HL-60 (cell line): Measurements from ENCODE around the gene PIP5KL1.
A peak's percentile ranks its signal among the peaks of the same experiment; 100 is the strongest.

Experiments
- DNase-seq, 2 experiments: peaks; one replicate each; pipeline ENCODE4 v3.0.0-alpha.2; 2010 to 2020; ENCODE audit warnings: low read depth in 1 of 2, low spot score in 1 of 2
- H3K27ac ChIP-seq: fragments of 250-450 bp; sonication (Bioruptor Pico); replicated peaks from 2 replicates; pipeline ENCODE4 v1.5.1; 2020; ENCODE audit warnings: mild to moderate bottlenecking, moderate library complexity
- H3K27me3 ChIP-seq: fragments of 250-450 bp; sonication (Bioruptor Pico); 2 replicates; pipeline ENCODE4 v1.5.1; 2021; ENCODE audit warnings: mild to moderate bottlenecking, moderate library complexity; ENCODE audit not compliant: insufficient read depth, poor library complexity, severe bottlenecking
- H3K4me3 ChIP-seq: replicated peaks from 2 replicates; pipeline ENCODE4 v1.5.1; 2011; ENCODE audit warnings: mild to moderate bottlenecking, control low read depth, low read length; ENCODE audit not compliant: insufficient read depth
- GABPA ChIP-seq: IDR thresholded peaks from 2 replicates; pipeline ENCODE4 v1.6.1; 2012; ENCODE audit warnings: low read depth
- POLR2AphosphoS5 ChIP-seq: IDR thresholded peaks from 2 replicates; pipeline ENCODE4 v1.6.1; 2012; ENCODE audit warnings: low read depth
- SPI1 ChIP-seq: IDR thresholded peaks from 2 replicates; pipeline ENCODE4 v1.6.1; 2012; ENCODE audit warnings: low read depth, mild to moderate bottlenecking, borderline replicate concordance
- TF ChIP-seq, protein P1 (sequence below): IDR thresholded peaks from one replicate; pipeline ENCODE4 v1.5.1; 2011; ENCODE audit warnings: low read length, control low read depth, inconsistent platforms; ENCODE audit not compliant: insufficient read depth
- TF ChIP-seq, protein P2 (sequence below): IDR thresholded peaks from 2 replicates; pipeline ENCODE4 v1.6.1; 2012; ENCODE audit warnings: low read depth; ENCODE audit not compliant: insufficient replicate concordance

Gene PIP5KL1

DNA sequence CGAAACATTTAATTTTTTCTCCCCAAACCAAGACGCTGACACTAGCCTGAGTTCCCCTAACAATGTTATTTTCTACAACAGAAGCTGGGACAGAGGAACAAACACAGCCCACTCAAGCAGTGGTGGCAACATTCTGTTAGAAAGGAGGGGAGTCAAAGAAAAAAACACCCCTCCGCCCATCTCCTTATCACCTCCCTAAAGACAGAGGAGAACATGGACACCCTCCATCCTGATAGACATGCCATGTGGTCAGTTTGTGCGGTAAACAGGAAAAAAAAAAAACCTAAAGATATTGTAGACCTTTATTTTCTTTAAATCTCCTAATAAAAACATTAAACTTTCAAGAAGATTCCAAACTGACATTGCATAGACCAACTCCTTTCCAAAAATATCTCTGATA lies 10.0 kb upstream of the PIP5KL1 start:
- no peak overlapping the region for H3K4me3 ChIP-seq

DNA sequence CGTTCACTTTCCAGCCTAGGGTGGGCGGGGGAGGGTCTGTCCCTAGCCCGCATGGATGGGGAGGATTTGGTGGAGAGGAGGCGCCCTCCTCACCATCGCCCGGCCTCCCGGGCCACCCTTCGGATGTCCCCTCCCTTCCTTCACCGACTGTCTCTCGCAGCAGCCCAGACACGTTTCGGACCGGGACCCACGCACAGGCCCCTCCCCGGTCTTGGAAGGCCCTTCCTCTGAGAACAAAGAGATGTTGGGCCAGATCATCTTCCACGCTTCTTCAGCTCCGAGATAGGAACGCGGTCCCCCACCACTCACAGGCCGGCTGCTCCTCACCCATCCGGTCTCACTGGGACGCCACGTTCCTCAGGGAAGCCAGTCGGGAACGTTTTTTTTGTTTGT lies 7.7 kb upstream of the PIP5KL1 start:
- no peak overlapping the region for H3K27ac ChIP-seq
- no peaks in the 10 kb centered on the region for H3K27me3 ChIP-seq
- no peak for DNase-seq
- no peak overlapping the region for H3K4me3 ChIP-seq
- TF ChIP-seq, protein P1, sequence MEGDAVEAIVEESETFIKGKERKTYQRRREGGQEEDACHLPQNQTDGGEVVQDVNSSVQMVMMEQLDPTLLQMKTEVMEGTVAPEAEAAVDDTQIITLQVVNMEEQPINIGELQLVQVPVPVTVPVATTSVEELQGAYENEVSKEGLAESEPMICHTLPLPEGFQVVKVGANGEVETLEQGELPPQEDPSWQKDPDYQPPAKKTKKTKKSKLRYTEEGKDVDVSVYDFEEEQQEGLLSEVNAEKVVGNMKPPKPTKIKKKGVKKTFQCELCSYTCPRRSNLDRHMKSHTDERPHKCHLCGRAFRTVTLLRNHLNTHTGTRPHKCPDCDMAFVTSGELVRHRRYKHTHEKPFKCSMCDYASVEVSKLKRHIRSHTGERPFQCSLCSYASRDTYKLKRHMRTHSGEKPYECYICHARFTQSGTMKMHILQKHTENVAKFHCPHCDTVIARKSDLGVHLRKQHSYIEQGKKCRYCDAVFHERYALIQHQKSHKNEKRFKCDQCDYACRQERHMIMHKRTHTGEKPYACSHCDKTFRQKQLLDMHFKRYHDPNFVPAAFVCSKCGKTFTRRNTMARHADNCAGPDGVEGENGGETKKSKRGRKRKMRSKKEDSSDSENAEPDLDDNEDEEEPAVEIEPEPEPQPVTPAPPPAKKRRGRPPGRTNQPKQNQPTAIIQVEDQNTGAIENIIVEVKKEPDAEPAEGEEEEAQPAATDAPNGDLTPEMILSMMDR: no peak

More for the DNA sequence above, 10.0 kb upstream of the PIP5KL1 start:
- DNase-seq: no peak
- H3K27ac ChIP-seq: no peak overlapping the region
- TF ChIP-seq, protein P2, sequence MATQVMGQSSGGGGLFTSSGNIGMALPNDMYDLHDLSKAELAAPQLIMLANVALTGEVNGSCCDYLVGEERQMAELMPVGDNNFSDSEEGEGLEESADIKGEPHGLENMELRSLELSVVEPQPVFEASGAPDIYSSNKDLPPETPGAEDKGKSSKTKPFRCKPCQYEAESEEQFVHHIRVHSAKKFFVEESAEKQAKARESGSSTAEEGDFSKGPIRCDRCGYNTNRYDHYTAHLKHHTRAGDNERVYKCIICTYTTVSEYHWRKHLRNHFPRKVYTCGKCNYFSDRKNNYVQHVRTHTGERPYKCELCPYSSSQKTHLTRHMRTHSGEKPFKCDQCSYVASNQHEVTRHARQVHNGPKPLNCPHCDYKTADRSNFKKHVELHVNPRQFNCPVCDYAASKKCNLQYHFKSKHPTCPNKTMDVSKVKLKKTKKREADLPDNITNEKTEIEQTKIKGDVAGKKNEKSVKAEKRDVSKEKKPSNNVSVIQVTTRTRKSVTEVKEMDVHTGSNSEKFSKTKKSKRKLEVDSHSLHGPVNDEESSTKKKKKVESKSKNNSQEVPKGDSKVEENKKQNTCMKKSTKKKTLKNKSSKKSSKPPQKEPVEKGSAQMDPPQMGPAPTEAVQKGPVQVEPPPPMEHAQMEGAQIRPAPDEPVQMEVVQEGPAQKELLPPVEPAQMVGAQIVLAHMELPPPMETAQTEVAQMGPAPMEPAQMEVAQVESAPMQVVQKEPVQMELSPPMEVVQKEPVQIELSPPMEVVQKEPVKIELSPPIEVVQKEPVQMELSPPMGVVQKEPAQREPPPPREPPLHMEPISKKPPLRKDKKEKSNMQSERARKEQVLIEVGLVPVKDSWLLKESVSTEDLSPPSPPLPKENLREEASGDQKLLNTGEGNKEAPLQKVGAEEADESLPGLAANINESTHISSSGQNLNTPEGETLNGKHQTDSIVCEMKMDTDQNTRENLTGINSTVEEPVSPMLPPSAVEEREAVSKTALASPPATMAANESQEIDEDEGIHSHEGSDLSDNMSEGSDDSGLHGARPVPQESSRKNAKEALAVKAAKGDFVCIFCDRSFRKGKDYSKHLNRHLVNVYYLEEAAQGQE: no peak
- no peak for TF ChIP-seq POLR2AphosphoS5
- TF ChIP-seq SPI1: no peak
- TF ChIP-seq GABPA: no peak
- TF ChIP-seq, protein P1: no peak
- no peaks in the 10 kb centered on the region for H3K27me3 ChIP-seq

DNA sequence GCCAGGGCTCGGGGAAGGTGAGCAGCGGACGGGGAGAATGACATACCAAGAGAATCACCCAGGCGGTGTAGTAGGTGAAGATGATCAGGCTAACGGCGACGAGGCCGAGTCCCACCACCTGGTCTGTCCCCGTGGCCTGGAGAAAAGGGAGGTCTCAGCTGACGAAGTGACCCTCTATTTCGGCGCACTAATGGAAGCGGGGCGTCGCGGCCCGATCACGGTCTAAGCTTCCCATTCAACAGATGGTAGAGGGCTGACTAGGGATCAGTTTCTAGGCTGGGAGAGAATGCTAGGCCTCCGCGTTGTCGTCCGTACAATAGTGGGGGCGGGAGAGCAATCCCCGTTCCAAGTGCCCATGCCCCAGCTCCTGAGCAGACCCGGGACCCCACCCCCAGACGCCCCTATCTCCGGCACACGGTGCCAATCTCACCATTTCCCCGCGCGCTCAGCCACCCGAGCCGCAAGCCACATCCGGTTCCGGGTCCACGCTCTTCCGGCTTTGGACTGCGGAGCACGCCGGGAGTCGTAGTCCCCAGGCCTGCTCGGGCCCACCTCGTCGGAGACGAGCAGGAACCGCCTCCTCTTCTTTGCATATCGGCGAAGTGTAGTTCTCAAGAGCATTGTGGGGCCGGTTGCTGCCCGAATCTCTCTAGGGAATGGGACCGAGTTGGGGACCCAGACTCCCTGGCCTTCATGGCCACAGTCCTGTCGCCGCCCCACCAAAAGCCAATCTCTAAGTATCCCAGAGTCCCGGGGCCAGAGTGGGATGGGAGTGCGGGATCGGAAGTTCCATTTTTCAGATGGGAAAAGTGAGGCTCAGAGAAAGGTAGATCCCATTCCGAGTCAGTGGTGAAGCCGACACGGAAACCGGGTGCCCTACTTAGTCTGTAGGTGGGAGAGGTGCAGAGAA lies 7.1 kb upstream of the PIP5KL1 start, which contains the start of gene DPM2:
DPM2 (minus strand) TSS at position 467 of the 910 bp plus-strand sequence; CDS start at position 433, 34 bp downstream.
- Histone ChIP-seq H3K4me3 (peak within 1 kb of the TSS; percentile 91), H3K27ac (peak within 1 kb of the TSS; percentile 57), H3K27me3 (no peaks in the 10 kb centered on the region)
- DNase-seq: peak; percentile 77 to 87
- no peak; the same call in 1 of the 2 replicates for TF ChIP-seq SPI1
- TF ChIP-seq, protein P1: no peak
- TF ChIP-seq GABPA: peak; percentile 97
- TF ChIP-seq POLR2AphosphoS5: peak; percentile 76; the same call in 1 of the 2 replicates
- TF ChIP-seq, protein P2: no peak

DNA sequence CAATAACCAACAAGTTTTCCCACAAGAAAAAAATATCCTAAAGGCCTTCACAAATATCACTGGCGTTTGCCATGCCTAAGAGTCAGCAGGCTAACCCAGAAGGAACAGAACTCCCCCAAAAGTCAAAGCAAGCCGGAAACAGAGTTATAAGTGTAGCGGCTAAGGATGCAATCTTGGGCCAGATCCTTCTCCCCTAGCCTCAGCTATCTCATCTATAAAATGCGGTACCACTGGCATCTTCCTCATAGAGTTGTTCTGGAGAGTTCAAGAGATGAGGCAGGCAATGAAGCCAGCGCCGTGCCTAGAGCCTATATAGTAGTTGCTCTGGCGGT lies 6.4 kb upstream of the PIP5KL1 start:
- no peak for DNase-seq
- no peak for TF ChIP-seq GABPA
- no peaks in the 10 kb centered on the region for H3K27me3 ChIP-seq
- peak overlapping the region; percentile 57; the same call in 1 of the 2 replicates for H3K27ac ChIP-seq
- H3K4me3 ChIP-seq: peak overlapping the region; percentile 91
